A673 (cell line): Measurements from ENCODE around the gene KRT76. TPM values are rescaled to one million over a fixed set of nuclear protein-coding genes. Genes with fewer than 3 reads are reported as not detected.

Source experiments
- BruUV-seq: library from RNA; stranded (reverse); fragments of 400-500 nt; replicated peaks from 2 replicates; lab custom pipeline; 2021; lab: Mats Ljungman, UMichigan
- CTCF ChIA-PET: fragments of 300-600 bp; sonication (Branson Sonifier 250); formaldehyde crosslinking; loops from one replicate; lab custom pipeline; 2022; ENCODE audit warnings: antibody characterized with exemption; lab: Charles Lee
- POLR2A ChIA-PET: fragments of 300-600 bp; sonication (Branson Sonifier 250); formaldehyde crosslinking; loops from one replicate; lab custom pipeline; 2022; ENCODE audit warnings: antibody characterized with exemption; ENCODE audit not compliant: low non-redundant PET; lab: Charles Lee
- DNase-seq: peaks from one replicate; pipeline ENCODE4 v3.0.0-alpha.2; 2015; ENCODE audit warnings: low spot score
- H3K27ac ChIP-seq: fragments of 200-600 bp; sonication (generic); 2 replicates; pipeline ENCODE4 v1.5.1; 2016; ENCODE audit warnings: mixed run types, low read depth, mild to moderate bottlenecking, mixed read lengths, antibody characterized with exemption, low read length; ENCODE audit not compliant: poor library complexity, severe bottlenecking
- H3K27me3 ChIP-seq: fragments of 200-600 bp; sonication (generic); replicated peaks from 2 replicates; pipeline ENCODE4 v1.6.1; 2017; ENCODE audit warnings: mixed run types, low read depth, mild to moderate bottlenecking, mixed read lengths, antibody characterized with exemption, low read length; ENCODE audit not compliant: insufficient read depth, poor library complexity
- H3K36me3 ChIP-seq: fragments of 200-600 bp; sonication (generic); 2 replicates; pipeline ENCODE4 v1.6.1; 2016; ENCODE audit warnings: mixed run types, mild to moderate bottlenecking, mixed read lengths, antibody characterized with exemption, low read length; ENCODE audit not compliant: insufficient read depth, poor library complexity, severe bottlenecking
- H3K4me1 ChIP-seq: fragments of 200-600 bp; sonication (generic); 2 replicates; pipeline ENCODE4 v1.6.1; 2017; ENCODE audit warnings: mixed run types, mild to moderate bottlenecking, mixed read lengths, antibody characterized with exemption, low read length; ENCODE audit not compliant: insufficient read depth, poor library complexity, severe bottlenecking
- H3K4me3 ChIP-seq: fragments of 200-600 bp; sonication (generic); 2 replicates; pipeline ENCODE4 v1.5.1; 2016; ENCODE audit warnings: low read depth, mixed run types, mild to moderate bottlenecking, mixed read lengths, low read length; ENCODE audit not compliant: poor library complexity, severe bottlenecking
- H3K9me3 ChIP-seq: fragments of 200-600 bp; sonication (generic); 2 replicates; pipeline ENCODE4 v1.6.1; 2016; ENCODE audit warnings: mixed run types, low read depth, mild to moderate bottlenecking, mixed read lengths, antibody characterized with exemption, low read length; ENCODE audit not compliant: poor library complexity, severe bottlenecking
- CTCF ChIP-seq: fragments of 300-800, 200-600 bp; sonication (generic); conservative IDR thresholded peaks from 2 replicates; pipeline ENCODE4 v1.5.1; 2017; ENCODE audit warnings: low read depth, mild to moderate bottlenecking, antibody characterized with exemption, low read length, moderate library complexity, mixed read lengths
- EZH2 ChIP-seq: fragments of 200-600 bp; sonication (generic); IDR thresholded peaks from 2 replicates; pipeline ENCODE4 v1.6.1; 2017; ENCODE audit warnings: borderline replicate concordance, low read depth, mild to moderate bottlenecking, mixed read lengths, antibody characterized with exemption, low read length; ENCODE audit not compliant: poor library complexity, severe bottlenecking
- intact Hi-C: fragments of 100-400 bp; cut with micrococcal nuclease; formaldehyde crosslinking; loops from one replicate; pipeline ENCODE4 v1.10.0; 2022; ENCODE audit not compliant: unreplicated experiment
- total RNA-seq: library from RNA; stranded (reverse); gene quantifications from 2 replicates; pipeline ENCODE4 v1.2.3, GENCODE V29; 2021

The KRT76 gene
- total RNA-seq, 1 experiment from 2014 or later, result not detected

GRCh38 chr12:52742196-52742580 lies 35.0 kb downstream of the KRT76 start:
- intact Hi-C loops, result no loop called here
- Histone ChIP-seq H3K27ac (no peak overlapping the region), H3K27me3 (no peaks in the 10 kb centered on the region), H3K9me3 (no peaks in the 10 kb centered on the region), H3K36me3 (no peaks in the 10 kb centered on the region), H3K4me3 (no peak overlapping the region), H3K4me1 (peaks cover 23% of the 10 kb centered on the region)
- TF ChIP-seq EZH2, result no peak
- TF ChIP-seq CTCF, result no peak
- POLR2A ChIA-PET, result no interaction called here
- CTCF ChIA-PET, result no interaction called here
- DNase-seq, result no peak
- BruUV-seq, result no TSS peak

GRCh38 chr12:52741375-52742195 lies 35.6 kb downstream of the KRT76 start:
- peak; percentile 81 for DNase-seq
- CTCF ChIA-PET, result no interaction called here
- Histone ChIP-seq H3K4me1 (peaks cover 23% of the 10 kb centered on the region), H3K27me3 (no peaks in the 10 kb centered on the region), H3K36me3 (no peaks in the 10 kb centered on the region), H3K9me3 (no peaks in the 10 kb centered on the region), H3K27ac (no peak overlapping the region), H3K4me3 (no peak overlapping the region)
- POLR2A ChIA-PET, result no interaction called here
- TF ChIP-seq CTCF (no peak), EZH2 (no peak)
- no TSS peak for BruUV-seq
- intact Hi-C loops, result no loop called here

- H3K4me3 ChIP-seq, result no peak overlapping the region
- H3K9me3 ChIP-seq, result no peaks in the 10 kb centered on the region
- no peak overlapping the region for H3K27ac ChIP-seq
- ChIA-PET POLR2A (no interaction called here), CTCF (no interaction called here)
- no peaks in the 10 kb centered on the region for H3K27me3 ChIP-seq
- intact Hi-C loops, result no loop called here
- peak; percentile 78 for DNase-seq
- BruUV-seq, result no TSS peak
- H3K4me1 ChIP-seq, result peaks cover 23% of the 10 kb centered on the region
- TF ChIP-seq CTCF (no peak), EZH2 (no peak)
- no peaks in the 10 kb centered on the region for H3K36me3 ChIP-seq
Observed at GRCh38 chr12:52740584-52740983, 36.6 kb downstream of the KRT76 start.
